Measurements from ENCODE around the gene SLIT1. TPM values are rescaled to one million over a fixed set of nuclear protein-coding genes. Genes with fewer than 3 reads are reported as not detected.

SLIT1 gene
- total RNA-seq, 2 donors from 2014 or later = 0.14 to 0.35 TPM

DNA sequence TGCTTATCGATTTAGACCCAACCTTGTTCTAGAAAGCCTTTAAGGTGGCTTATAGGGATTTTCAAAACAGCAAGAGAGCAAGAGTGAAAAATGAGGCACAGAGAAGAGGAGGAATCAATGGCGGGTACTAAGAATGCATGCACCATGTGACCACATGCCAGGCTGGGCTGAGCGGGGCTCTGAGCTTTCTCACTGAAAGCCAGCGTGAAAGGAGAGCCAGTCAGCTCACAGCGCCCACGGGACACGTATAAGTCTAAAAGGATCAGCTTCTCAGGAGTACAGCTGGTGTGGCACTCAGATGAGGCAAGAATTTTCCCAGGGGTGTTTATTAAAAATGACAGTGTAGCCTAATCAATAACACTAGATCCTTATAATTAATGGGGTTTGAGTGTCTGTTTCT lies 114.3 kb downstream of the SLIT1 start:
- no peak for TF ChIP-seq CTCF (IDR thresholded peaks at IDR 0.05)
- no peak overlapping the region for H3K4me3 ChIP-seq
- ATAC-seq (ENCODE audit: insufficient number of reproducible peaks, low FRiP score, low read depth) = no peak
- DNase-seq (ENCODE audit: low spot score) = no peak
- no peak overlapping the region for H3K27ac ChIP-seq
- H3K27me3 ChIP-seq (replicated peaks; ENCODE audit: insufficient read depth) = no peaks in the 10 kb centered on the region
- H3K36me3 ChIP-seq = no peaks in the 10 kb centered on the region
- H3K4me1 ChIP-seq (ENCODE audit: control insufficient read depth in 1 of 2, low read depth in 2 of 2) = no peaks in the 10 kb centered on the region
- H3K9me3 ChIP-seq = peaks cover 4% of the 10 kb centered on the region

DNA sequence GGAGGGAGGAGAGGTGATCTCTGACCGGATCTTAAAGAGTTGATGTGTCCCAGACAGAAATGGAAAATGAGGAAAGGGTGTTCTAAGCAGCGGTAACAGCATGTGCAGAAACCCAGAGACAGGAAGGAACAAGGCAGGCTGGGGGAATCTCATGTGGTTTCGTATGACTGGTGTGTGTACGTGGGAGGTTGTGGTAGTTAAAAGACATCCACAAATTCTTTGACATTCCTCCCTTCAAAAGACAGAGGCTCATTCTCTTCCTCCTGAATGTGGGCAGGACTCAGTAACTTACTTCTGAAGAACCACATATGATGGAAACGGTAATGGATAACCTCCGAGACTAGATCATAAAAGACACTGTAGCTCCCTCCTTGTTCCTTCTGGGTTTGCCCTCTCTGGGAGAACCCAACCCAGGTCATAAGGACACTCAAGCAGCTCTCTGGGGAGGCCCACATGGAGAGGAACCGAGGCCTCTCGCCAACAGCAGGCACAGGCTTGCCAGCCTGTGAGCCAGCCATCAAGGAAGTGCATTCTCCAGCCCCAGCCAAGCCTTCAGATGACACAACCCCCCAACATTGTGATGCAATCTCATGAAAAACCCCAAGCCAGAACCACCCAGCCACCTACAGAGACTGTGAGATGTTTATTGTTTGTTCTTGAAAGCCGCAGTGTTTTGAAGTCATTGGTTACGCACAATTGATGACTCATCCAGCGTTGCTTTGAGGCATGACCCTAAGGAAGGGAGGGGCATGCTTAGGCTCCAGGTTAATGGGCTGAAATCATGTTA lies 116.0 kb downstream of the SLIT1 start:
- Histone ChIP-seq H3K27me3 (replicated peaks; ENCODE audit: insufficient read depth) (no peaks in the 10 kb centered on the region), H3K27ac (no peak overlapping the region), H3K4me3 (no peak overlapping the region), H3K9me3 (peaks cover 4% of the 10 kb centered on the region), H3K36me3 (no peaks in the 10 kb centered on the region), H3K4me1 (ENCODE audit: control insufficient read depth in 1 of 2, low read depth in 2 of 2) (no peaks in the 10 kb centered on the region)
- no peak for TF ChIP-seq CTCF (IDR thresholded peaks at IDR 0.05)
- no peak for ATAC-seq (ENCODE audit: insufficient number of reproducible peaks, low FRiP score, low read depth)
- no peak for DNase-seq (ENCODE audit: low spot score)

DNA sequence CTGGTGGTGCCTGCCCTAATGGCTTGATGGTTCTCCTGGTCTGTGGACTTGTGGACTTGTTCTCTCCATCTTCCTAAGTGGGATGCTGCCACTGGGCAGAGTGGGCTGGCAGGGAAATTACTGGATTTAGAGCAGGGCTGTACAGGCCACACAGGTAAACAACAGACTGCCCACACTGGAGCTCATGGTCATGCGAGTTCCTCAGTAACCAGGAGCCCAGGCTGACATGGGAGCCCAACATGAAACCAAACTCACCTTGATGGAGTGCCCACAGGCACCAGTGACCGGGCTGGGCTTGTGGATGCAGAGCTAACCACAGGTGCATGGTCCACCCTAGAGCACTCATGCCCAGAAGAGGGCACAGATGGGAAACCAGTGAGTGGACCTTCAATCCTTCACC lies 116.7 kb downstream of the SLIT1 start:
- DNase-seq (ENCODE audit: low spot score) (no peak), ATAC-seq (ENCODE audit: insufficient number of reproducible peaks, low FRiP score, low read depth) (no peak)
- TF ChIP-seq CTCF (IDR thresholded peaks at IDR 0.05) = no peak
- H3K4me3 ChIP-seq = no peak overlapping the region
- no peaks in the 10 kb centered on the region for H3K36me3 ChIP-seq
- no peaks in the 10 kb centered on the region for H3K27me3 ChIP-seq (replicated peaks; ENCODE audit: insufficient read depth)
- H3K4me1 ChIP-seq (ENCODE audit: control insufficient read depth in 1 of 2, low read depth in 2 of 2) = no peaks in the 10 kb centered on the region
- H3K27ac ChIP-seq = no peak overlapping the region
- H3K9me3 ChIP-seq = peaks cover 4% of the 10 kb centered on the region

DNA sequence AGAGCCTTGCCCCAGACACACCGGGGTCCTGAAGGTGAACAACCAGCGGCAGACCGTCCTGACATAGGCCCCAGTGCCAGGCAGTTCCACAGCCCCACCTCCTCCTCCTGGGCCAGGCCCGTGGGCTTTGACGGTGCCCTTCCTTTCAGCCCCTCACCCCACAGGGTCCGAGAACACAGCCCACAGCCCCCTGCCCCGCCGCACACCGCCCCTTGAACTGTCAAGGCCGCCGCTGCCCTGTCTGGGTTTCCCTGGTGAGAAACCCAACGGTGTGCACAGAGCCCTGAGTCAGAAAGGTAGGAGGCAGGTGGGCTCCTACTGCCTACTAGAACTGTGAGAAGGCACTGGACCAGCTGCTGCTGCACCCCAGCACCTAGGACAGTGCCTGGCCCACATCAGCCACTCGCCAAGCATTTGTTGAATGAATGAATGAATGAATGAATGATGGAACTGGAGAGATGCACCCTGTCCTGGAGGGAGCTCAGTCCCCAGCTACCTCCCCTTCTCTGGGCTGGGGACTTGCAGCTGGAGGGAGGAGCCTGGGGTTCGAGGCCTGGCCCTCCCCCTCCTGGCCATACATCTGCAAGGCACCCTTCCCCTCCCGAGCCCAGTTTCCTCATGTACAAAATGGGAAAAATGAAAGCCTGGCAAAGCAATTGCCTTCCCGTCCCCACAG lies 117.9 kb downstream of the SLIT1 start:
- H3K27me3 ChIP-seq (replicated peaks; ENCODE audit: insufficient read depth) = no peaks in the 10 kb centered on the region
- H3K27ac ChIP-seq = no peak overlapping the region
- H3K4me1 ChIP-seq (ENCODE audit: control insufficient read depth in 1 of 2, low read depth in 2 of 2) = no peaks in the 10 kb centered on the region
- no peak overlapping the region for H3K4me3 ChIP-seq
- H3K36me3 ChIP-seq = no peaks in the 10 kb centered on the region
- TF ChIP-seq CTCF (IDR thresholded peaks at IDR 0.05) = no peak
- DNase-seq (ENCODE audit: low spot score) (no peak), ATAC-seq (ENCODE audit: insufficient number of reproducible peaks, low FRiP score, low read depth) (no peak)
- peaks cover 4% of the 10 kb centered on the region for H3K9me3 ChIP-seq

DNA sequence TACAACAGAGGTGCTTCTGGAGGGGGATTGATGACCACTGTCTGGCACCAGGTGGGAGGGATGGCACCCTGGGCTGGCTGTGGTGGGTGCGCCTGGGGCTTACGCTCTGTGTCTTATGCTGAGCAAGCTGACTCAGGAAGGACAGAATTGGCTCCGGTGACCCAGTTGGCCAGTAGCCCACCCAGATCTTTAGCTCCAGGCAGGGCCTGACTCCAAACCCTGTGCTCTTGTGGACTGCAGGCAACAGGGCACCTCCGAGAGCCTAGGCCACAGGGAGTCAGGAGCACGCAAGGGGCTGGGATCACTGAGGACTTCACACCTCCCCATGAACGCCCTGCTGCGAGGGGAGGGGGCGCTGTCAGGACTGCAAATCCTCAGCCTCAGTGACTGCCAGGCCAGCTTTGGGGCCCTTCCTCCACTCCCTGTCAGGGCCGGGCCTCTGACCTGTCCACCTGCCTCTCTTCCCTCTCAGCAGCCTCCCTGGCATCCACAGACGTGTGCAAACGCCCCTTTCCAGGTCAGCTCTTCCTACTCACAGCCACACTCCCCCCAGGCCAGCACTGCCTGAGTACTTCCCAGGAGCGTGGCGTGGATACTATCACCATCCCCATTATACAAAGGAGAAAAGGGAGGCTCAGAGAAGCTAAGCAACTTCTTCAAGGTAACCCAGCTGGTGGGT lies 118.7 kb downstream of the SLIT1 start:
- no peaks in the 10 kb centered on the region for H3K4me1 ChIP-seq (ENCODE audit: control insufficient read depth in 1 of 2, low read depth in 2 of 2)
- no peaks in the 10 kb centered on the region for H3K27me3 ChIP-seq (replicated peaks; ENCODE audit: insufficient read depth)
- H3K36me3 ChIP-seq = no peaks in the 10 kb centered on the region
- ATAC-seq (ENCODE audit: insufficient number of reproducible peaks, low FRiP score, low read depth) = no peak
- no peak overlapping the region for H3K27ac ChIP-seq
- no peak for TF ChIP-seq CTCF (IDR thresholded peaks at IDR 0.05)
- no peak overlapping the region for H3K4me3 ChIP-seq
- H3K9me3 ChIP-seq = peaks cover 4% of the 10 kb centered on the region
- DNase-seq (ENCODE audit: low spot score) = no peak
